Activated CD4-positive, CD25-positive, alpha-beta regulatory T cell (primary cell): ENCODE measurements around the gene AADACL2.
"Not testable (repeated sequence)": the region's sequence is repeated elsewhere in the genome, so short reads cannot be mapped to it uniquely, and the experiment has no call there.

Experiments used
- DNase-seq, 4 experiments: peaks; one replicate each; lab custom pipeline; 2025; lab: John Stamatoyannopoulos, UW

Gene AADACL2

DNA sequence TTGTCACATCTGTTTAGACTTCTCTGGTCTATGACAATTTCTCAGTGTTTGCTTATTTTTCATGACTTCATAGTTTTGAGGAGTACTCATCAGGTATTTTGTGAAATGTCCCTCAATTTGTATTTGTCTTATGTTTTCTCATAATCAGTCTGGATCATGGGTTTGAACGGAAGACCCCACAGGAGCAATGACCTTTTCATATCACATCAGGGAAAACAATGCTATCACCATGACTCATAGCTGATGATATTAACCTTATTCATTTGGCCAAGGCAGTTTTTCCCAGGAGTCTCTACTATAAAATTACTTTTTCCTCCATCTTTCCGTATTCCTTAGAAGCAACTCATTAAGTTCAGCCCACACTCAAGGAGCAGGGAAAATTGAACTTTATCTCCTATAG, 32.7 kb downstream of the AADACL2 start:
- no peak for DNase-seq

DNA sequence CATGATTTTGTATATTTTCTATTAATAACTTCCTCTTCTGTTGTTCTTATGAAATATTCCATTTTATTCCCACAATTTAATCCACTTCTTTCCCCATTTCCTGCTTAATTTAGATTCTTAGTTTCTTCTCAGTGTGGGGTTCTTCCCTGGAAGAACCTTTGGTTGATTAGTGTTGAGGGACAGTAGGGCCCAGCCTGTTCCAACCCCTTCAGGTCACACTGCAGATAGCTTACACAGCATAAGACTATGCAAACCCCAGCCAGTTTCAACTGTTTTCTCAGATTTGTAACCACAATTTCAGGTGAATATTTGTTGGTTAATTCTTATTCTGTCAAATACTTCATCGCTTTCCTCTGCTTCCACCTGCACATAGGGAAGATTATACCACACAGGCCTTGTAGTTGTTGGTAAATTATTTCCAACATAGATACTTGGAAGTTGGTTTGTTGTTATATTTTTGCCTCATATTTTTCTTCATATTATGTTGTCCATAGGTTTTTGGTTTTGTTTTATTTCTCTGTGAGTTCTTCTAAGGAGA, 34.7 kb downstream of the AADACL2 start:
- DNase-seq: no peak

DNA sequence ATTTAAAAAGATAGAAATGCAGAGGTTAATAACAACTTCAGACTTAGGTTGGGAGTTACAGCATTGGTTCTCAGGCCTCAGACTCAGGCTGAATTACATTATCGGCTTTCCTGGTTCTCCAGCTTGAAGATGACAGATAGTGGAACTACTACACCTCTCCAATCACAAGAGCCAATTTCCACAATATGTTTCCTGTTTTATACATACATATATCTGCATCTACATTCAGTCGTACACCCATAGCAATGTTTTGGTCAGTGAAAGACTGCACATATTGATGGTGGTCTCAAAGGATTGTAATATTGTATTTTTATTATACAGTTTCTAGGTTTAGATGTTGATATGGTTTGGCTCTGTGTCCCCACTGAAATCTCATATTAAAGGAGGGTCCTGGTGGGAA, 35.4 kb downstream of the AADACL2 start:
- no peak for DNase-seq

DNA sequence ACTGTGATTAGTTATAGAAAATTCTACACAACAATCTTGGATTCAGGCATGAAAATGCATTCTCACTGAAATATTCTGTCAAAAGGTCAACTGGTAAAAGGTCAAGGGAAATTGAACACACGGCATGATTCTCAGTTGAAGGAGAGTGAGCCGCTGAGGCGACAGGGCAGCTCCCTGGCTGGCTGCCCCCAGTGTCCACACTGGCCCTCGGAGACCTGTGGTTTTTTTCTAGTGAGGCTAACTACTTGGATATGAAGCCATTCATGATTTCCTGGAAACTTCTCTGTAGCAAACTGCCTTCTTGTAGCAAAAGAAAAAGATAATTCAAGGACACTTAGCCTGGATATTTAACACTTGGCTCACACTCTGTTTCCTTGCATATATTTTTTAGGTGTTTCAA, 37.2 kb downstream of the AADACL2 start:
- no peak for DNase-seq

DNA sequence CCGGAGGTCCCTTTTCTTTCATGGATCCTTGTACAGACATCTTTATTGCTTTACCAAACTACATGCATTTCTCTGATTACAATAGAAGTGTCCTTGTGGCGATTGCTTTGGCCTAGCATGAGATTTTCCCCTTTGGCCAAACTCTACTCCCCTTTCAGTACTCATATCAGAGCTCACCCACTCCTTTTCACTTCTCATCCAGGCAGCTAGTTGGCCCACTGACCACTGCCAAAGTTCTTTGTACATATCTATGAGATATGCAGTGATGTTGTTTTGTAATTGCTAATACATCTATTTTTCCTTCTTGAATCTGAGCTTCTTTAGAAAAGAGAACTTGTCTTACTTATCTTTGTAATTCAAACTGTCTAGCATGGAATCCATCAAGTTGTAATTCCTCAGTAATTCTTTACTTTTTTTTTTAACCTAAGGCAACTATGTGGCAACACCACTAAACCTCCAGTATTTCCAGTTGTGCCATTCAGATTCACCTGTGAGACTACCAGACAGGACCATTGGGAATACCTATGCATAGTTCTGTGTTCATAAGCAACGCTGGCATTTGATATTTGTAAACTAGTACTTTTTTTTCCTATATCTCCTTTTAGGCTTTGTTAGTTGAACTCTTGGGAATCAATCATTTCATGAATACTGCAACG, 39.2 kb downstream of the AADACL2 start:
- no peak for DNase-seq

DNA sequence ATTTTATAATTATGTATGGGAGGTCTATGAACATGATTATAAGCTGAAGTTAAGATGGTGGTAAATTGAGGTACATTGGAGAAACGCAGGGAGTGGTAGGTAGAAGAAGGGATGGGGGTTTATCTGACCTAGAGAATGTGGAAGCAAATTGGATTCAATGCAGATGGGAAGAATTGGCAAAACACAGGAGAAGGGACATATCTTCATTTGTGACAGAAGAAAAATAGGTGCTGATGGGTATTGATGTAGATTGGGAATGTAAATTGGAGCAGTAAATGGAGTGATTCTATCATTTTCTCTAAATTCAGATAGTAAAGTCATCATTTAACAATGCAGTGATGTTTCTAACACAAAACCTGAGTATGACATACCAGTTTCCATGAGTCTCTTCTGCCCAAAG, 40.5 kb downstream of the AADACL2 start:
- no peak for DNase-seq

DNA sequence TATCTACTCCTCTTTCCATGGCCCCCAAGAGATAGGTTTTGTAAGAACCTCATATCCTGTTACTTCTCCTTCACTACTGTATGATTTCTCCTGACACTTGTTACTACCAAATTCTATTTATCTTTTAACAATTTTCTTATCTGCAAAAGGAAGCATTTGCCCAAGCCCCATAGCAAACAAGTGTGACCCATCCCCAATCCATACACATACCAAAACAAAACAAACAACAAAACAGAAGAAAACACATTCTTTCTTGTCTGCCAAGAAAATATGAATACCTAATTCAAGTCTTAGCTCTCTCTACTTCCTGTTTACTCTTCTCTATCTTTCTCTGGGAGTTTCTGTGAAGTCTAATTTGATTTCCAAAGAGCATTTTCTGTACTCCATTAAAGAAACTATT, 41.2 kb downstream of the AADACL2 start:
- no peak for DNase-seq

DNA sequence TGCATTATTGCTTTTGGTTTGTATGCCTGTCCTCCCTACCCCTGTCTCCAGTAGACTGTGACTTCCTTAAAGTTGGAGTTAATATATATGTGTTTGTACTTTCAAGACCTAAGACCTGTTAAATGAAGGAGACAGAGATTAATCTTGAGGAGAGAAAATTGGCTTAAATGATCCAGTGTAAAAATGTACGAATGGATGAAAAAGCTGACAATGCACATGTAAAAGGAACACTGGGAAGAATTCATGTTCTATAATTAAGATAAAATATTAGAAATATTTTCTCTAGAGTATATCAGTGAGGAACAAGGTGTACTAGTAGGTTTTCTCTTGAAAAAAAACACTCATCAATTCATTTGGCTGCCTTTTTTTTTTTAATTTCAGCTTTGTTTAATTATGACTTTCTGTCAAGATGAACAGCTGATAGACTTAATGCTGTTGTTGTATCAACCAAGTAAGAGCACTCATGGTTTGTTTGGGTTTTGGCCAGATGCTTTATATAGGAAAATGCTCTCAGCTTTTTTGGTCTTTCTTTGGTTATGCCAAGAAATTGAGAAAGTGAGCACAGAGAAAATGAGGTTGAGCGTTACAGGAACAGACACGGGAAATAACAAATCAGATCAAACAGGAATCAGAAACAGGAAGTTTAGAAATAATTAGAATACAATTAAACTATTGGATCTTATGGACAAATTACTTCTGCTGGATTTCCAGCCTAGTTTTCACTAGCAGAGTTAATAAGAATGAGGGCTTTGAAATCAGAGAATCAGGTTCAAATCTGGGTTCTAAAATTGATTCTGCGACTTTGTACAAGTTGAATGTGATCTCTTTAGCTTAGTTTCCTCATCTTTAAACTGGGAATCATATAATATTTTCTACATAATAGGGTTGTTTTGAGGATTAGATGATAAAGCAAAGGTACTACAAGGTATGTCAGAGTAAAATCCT, 41.9 kb downstream of the AADACL2 start:
- no peak for DNase-seq

DNA sequence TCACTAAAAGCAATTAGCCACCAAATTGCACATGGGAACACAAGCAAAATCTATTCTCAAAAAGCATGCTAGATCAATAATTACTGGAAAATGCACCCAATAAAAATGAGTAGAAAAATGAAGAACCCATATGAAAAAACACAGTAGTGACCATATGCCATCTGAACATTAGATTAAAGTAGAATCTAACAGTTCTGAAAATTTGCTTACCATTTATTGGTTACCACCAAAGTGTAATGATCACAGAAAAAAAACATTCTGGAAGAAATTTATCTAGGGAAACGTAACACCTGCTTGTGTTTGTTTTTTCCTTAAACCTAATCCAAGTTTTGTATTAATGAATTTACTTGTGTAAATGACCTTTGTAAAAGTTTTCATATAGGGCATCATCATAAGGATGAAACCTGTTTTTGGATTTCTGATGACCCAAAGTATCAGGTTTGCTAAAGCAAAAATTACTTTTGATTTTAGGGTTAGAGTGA, 42.6 kb downstream of the AADACL2 start:
- no peak for DNase-seq

DNA sequence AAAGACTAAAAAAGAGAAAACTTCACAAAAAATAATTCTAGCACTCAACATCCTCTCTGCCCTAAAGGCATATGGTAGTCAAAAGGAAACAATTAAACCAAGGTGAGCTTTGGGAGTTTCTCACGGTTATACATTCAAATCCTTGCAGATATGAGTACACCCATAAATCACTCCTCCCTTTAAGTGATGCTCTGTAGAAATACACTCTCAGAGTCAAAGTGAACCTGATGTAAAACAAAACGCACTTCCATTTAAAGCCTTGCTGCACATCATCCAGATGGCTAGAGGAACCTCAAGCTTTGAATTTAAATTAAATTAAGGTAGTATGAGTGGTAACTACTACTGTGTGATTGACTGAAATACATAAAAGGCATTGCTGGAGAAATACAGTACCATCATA, 44.2 kb downstream of the AADACL2 start:
- no peak for DNase-seq

DNA sequence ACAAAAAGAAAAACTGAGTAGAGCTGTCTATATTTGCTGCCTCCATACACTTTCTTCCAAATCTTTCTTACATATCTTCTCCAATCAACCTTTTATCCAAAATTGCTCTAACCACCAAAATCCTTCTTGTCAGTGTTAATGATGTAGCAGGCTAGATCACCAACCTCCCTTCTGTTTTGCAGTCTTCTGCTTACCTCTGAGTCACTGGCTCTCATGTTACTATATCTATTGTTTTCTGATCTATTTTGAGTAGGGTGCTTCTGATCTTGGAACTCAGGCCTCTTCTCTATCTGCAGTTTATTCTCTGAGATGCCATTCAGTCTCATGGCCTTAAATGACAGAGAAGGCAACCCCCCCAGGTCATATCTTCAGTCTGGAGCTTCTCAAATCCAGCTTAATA, 53.9 kb downstream of the AADACL2 start:
- DNase-seq: no peak

DNA sequence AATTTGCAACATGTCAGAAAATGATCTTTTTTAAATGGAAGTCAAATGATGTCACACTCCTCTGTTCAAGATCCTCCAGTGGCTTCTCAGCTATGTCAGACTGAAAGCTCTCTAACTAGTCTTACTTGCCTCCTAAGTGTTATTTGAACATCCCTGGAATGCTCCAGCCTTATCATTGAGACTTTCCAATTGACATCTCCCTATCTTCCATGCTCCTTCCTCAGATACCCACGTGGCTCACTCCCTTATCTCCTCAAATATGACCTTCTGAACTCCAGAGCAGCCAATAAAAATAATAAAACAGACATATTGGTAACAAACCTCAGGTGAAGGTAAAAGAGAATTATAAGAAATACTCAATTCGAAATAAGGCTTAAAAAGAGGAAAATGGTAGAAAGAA, 54.7 kb downstream of the AADACL2 start:
- no peak for DNase-seq

DNA sequence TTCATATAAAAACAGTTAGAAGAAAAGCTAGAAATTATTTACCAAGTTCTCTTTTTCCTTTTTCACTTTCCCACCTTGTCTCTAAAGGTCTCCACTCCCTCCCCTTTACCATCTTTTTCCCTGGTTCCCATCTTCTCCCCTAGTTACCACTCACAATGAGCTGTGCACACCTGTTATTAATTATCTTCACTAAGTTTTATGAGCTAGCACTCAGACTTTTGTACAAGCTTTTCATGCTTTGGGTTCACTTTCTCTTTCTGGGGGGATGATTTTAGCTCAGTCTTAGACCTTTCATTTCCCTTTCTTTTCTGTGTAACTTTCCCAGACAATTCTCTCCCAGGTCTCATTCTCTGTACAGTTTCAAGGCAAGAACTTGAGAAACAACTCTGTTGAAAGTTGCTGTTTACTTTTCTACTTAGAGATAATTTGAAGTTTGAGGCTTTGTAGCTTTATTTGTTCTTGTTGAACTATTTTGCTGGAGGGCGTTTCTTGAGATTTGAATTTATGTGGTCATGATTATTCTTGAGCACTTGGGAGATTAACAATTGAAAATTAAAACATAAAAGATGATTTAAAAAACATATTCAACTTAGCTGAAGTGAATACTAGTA, 56.2 kb downstream of the AADACL2 start:
- DNase-seq: no peak

DNA sequence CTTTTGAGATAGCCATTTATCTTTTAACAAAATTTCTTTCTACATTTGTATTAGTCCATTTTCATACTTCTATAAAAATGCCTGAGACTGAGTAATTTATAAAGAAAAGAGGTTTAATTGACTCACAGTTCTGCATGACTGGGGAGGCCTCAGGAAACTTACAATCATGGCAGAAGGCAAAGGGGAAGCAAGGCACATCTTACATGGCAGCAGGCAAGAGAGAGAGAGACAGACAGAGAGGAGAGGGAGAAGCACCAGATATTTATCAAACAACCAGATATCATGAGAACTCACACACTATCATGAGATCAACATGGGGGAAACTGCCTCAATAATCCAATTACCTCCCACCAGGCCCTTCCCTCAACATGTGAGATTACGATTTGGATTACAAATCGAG, 57.0 kb downstream of the AADACL2 start:
- not testable (repeated sequence) for DNase-seq

DNA sequence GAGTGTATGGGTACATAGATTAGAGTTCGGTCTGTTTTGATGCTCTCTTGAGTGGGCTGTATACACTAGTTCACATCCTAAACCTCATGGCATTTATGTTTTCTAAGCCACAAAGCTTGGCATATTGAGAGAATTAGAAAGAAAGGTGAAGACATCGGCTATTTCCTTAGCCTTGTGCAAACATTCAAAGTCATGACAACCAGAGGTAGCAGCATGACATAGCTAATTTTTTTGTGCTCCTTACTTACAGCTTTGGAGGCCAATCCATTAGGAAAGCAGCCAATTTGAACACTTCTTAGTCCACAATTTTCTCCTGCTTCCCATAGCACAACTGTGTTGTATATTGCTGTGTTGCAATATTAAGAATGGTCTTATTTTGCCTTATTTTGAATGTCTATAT, 58.7 kb downstream of the AADACL2 start:
- DNase-seq: no peak

DNA sequence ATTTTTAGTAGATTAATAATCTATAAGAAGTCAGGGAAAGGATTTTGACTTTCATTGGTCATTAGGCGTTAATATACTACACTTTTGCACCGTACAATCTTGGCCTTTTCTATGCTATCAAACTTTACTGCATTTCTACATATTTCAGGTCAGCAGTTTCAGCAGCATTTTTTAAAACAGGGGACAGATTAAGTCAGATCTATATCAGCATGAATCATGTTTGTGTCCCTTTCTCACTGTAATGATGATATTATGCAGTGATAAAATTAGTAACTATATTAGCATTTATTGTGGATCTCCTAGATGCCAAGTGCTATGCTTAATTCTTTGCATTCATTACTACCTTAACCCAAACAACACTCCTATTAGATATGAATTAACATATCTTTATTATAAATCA, 59.9 kb downstream of the AADACL2 start:
- DNase-seq: no peak

DNA sequence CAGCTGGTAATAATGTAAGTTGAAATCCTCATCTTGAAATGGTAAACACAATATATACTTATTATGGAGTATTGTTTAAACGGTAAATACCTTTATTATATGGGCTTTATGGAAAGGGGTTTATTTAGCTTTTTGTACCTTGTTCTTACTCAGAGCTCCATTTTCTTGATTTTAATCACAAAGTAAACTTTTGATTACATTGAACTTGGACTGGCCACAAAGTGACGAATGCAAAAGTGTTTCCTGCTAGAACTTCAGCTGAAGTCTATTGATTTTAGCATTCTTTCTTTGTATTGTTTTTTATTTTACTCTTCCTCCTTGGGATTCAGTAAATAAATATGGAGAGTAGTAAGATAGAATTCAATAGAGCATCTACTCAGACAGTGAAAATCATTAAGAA, 60.4 kb downstream of the AADACL2 start:
- no peak for DNase-seq

DNA sequence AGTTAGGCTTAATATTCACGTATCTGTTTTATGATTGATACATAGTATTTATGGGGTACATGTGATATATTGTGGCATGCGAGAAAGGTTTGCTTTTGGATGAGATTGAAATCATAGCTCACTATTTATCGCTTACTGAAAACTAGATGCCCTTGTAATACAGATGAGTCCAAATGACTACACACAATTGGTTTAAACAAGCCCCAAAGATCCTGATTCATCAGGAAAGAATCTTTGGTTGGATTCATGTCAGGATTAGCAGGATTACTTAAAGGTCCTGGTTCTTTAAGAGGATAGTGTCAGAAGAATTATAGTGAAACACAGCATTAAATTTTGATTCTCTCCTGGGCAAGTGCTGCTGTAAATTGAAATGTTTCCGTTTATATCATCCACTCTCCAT, 61.5 kb downstream of the AADACL2 start:
- DNase-seq: no peak

DNA sequence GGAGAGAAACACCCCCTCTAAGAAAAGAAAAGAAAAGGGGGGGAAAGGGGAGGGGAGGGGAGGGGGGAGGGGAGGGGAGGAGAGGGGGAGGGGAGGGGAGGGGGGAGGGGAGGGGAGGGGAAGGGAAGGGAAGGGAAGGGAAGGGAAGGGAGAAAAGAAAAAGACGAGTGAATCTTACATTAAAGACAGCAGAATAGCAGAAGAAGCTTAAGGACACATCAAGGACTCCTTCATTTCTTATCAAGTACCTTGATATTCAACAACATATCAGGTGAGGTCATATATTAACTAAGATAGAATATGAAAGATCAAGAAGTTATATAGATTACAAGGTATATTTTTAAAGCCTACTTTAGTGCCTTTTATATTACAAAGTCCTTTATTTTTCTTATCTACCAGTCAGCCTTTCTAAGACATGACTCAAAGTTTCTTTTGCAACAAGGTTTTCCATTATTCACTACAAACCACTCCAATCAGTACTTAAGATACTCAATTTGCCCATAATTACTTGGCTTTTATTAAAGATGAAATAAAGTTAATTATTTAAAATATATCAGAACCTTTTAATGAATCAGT, 62.5 kb downstream of the AADACL2 start:
- no peak for DNase-seq

DNA sequence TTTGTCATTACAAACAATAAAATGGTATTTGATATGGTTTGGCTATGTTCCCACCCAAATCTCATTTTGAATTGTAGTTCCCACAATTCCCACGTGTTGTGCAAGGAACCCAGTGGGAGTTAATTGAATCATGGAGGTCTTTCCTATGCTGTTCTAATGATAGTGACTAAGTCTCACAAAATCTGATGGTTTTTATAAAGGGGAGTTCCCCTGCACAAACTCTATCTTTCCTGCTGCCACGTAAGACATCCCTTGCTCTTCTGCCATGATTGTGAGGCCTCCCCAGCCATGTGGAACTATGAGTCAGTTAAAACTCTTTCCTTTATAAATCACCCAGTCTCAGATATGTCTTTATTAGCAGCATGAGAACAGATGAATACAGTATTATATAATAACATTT, 64.7 kb downstream of the AADACL2 start:
- no peak for DNase-seq

DNA sequence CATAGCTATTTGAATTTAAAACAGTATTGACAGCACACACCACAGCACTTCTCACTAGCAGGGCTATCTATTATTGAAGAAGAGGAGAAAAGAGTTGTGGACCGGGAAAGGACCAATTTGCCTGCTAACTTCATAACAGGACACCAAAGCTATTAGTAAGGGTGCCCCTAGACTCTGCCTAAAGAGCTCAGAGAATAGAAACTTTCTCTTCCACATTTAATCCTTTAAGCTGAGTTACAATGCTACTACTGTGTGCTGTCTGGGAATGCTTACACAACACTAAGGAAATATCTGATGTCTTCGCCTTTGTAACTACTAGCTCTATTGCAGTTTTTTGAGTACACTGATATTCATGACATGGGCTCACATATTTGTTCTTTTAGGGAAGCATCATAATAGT, 66.7 kb downstream of the AADACL2 start:
- no peak for DNase-seq

DNA sequence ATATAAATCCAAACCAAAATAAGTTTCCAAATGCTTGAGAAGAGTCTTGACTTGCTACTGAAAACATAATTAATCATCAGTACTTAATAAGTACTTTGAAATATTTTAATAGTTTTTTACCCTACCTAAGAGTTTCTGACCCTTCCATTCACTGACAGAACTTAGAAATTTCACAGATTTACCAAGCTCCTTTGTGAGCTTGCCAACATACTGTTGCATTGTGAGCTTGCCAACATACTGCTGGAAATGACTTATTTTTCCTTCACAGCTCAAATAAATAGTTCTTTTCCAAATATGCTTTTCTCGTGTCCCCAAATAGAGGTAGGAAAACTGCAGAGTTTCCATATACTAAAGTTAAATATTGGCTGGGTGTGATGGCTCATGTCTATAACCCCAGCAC, 70.5 kb downstream of the AADACL2 start:
- DNase-seq: no peak
